ENCODE results near the gene DXO. TPM values are rescaled to one million over a fixed set of nuclear protein-coding genes. Genes with fewer than 3 reads are reported as not detected.
A peak's percentile ranks its signal among the peaks of the same experiment; 100 is the strongest.

DXO gene
- total RNA-seq, 2 donors from 2014 or later: 11.4 to 27.5 TPM

DNA sequence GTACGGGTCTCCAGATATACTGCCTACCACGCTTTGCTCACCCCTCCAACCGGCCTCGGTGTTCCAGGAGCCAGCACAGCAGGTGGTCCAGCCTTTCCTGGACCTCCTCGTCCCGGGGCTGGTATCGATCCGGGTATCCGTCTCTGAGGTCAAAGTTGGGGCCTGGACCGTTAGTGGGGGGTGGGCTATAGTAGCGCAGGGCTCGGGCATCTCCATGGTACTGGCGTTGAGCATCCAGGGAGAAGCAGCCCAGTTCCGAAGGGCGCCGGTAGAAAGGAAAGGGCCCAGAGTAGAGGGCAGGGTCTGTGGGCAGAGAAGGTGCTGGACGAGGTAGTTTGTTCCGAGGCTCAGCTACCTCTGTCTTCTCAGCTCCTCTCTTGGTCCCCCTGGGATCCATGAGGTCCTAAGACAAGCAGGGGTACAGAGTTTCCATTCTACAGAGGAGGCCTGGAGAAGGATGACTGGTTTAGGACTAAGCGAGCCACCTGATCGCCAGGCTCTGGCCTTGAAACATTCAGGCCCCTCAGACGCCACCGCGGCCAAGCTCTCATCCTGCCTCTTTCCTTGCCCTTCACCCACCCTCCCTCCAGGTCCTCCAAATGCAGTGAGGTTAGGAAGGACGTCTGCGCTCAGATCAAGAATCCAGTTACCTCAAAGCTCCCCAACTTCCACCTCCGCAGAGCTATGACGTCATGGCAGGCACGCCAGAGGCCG is 502 bp downstream of the DXO start:
- no peaks in the 10 kb centered on the region for H3K27me3 Mint-ChIP-seq
- peak overlapping the region; percentile 91 to 99 for H3K27ac Mint-ChIP-seq
- H3K9me3 Mint-ChIP-seq: no peaks in the 10 kb centered on the region
- no peak for ATAC-seq
- peaks cover 7% of the 10 kb centered on the region for H3K36me3 Mint-ChIP-seq
- H3K4me3 Mint-ChIP-seq: peak overlapping the region; percentile 99
- DNase-seq (ENCODE audit: low spot score): peak; percentile 51
- peaks cover 29 to 39% of the 10 kb centered on the region in 2 donors for H3K4me1 Mint-ChIP-seq (ENCODE audit: low read depth in 2 of 2)

DNA sequence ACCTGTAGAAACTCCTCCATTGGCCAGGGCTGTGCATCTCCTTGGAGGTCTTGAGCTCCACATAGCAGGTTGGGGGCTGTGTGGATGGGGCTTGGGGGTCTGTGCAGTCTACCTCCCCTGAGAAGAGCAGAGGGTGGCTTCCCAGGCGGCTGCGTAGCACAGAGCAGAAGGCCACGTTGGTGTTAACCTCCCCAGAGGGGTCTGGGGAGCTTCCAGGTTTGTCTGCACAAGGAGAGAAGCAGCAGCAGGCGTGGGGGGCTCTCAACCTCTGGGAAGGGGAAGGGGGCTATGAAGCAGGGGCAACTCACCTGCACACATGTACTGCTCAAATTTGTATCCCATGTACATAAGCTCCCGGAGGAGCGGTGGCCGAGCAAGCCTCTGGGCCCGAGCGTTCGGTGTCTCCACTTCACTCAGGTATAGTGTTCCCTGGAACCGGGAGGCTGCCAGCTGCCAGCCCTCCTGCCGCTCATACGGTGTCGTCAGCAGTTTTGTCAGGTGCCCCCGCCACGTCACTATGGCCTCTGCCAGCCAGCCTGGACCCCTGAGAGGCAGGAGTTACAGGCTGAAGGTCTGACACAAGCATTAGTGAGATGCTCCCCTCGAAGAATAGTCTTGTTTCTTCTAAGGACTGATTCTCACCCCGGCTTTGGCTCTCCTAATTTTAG is 1.2 kb downstream of the DXO start:
- DNase-seq (ENCODE audit: low spot score): peak; percentile 54
- Mint-ChIP-seq H3K4me3 (peak overlapping the region; percentile 99), H3K27me3 (no peaks in the 10 kb centered on the region), H3K9me3 (no peaks in the 10 kb centered on the region), H3K36me3 (peaks cover 11% of the 10 kb centered on the region), H3K4me1 (ENCODE audit: low read depth in 2 of 2) (peaks cover 29 to 39% of the 10 kb centered on the region in 2 donors), H3K27ac (peak overlapping the region; percentile 91 to 99)
- no peak for ATAC-seq

DNA sequence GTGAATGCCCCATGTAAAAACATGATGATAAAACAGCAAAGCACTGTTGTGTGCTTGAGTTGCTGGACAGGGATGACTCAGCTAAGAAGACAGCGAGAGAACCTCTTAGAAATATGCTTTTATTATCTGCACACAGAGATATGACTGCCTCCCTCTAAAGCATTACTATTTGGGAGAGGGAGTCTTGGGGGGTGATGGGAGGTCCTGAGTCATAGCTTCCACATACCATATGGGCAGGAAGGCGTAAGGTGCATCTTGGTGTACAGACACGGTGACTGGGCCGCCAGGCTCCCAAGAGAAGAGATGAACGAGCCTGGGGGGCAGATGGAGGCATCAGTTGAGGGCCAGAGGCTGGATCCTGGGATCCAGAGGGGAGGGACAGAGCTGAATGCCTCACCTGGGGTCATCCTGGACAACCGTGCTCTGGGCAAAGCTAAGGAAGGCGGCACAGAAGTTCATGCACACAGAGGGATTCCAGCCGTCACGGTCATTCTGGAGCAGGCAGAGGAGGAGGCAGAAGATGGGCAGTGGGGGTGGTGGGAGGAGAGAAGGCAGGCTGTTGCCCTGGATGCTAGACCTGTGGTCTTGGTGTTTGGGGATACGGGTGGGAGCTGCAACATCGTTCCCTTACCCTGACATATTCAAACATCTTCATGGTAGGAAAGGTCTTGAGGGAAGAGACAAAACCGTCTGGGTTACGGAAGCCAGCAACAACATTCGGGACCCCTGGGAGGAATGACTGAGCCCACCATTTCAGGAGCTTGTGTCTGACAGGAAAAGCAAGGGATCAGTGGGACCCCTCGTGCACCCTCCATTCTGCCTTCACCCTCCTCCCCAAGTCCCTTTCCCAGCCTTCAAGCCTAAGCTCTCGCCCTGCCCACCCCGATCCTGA is 2.0 kb downstream of the DXO start:
- Mint-ChIP-seq H3K27ac (peak overlapping the region; percentile 91 to 99), H3K27me3 (no peaks in the 10 kb centered on the region), H3K9me3 (no peaks in the 10 kb centered on the region), H3K4me3 (peak overlapping the region; percentile 53), H3K36me3 (peaks cover 13% of the 10 kb centered on the region), H3K4me1 (ENCODE audit: low read depth in 2 of 2) (peaks cover 29 to 39% of the 10 kb centered on the region in 2 donors)
- peak; percentile 54 for DNase-seq (ENCODE audit: low spot score)
- ATAC-seq: no peak

DNA sequence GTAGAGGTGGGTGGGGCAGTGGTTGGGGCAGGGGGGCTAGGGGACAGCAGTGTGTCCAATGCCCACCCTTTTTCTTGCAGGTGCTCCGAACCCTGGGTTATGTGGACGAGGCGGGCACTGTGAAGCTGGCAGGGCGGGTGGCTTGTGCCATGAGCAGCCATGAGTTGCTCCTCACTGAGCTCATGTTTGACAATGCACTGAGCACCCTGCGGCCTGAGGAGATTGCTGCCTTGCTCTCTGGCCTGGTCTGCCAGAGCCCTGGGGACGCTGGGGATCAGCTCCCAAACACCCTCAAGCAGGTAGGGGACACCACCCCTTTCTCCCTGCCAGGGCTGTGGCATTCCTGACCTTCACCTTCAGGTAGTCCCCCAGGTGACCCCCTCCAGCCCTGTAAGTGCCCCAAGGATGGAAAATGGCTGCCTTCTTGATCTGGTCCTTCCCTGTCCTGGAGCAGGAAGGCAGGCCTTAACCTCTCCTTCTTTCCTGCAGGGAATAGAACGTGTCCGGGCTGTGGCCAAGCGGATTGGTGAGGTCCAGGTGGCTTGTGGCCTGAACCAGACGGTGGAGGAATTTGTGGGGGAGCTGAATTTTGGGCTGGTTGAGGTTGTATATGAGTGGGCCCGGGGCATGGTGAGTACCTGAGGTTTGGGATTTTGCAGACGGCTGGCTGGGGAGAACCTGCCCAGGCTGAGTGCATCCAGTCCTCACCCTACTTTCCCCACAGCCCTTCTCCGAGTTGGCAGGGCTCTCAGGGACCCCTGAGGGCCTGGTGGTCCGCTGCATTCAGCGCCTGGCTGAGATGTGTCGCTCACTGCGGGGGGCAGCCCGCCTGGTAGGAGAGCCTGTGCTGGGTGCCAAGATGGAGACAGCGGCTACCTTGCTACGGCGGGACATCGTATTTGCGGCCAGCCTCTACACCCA is 2.9 kb downstream of the DXO start:
- Mint-ChIP-seq H3K4me1 (ENCODE audit: low read depth in 2 of 2) (peaks cover 25 to 38% of the 10 kb centered on the region in 2 donors), H3K9me3 (no peaks in the 10 kb centered on the region), H3K4me3 (no peak overlapping the region), H3K27ac (peak overlapping the region; percentile 91 to 99), H3K36me3 (peaks cover 15% of the 10 kb centered on the region), H3K27me3 (no peaks in the 10 kb centered on the region)
- ATAC-seq (no peak), DNase-seq (ENCODE audit: low spot score) (no peak)

DNA sequence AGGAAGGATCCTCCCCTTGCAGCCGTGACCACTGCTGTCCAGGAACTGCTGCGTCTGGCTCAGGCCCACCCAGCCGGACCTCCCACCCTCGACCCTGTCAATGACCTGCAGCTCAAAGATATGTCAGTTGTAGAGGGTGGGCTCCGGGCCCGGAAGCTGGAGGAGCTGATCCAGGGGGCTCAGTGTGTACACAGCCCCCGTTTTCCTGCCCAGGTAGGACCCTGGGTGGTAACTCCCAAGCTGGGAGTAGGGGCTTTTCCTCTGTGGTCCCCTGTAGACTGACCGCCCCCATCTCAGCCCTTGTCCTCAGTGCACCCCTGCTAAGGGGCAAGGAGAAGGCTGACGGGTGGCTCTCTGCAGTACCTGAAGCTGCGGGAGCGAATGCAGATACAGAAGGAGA is 3.6 kb downstream of the DXO start:
- H3K4me1 Mint-ChIP-seq (ENCODE audit: low read depth in 2 of 2): peaks cover 18 to 30% of the 10 kb centered on the region in 2 donors
- peaks cover 12% of the 10 kb centered on the region for H3K36me3 Mint-ChIP-seq
- ATAC-seq (no peak), DNase-seq (ENCODE audit: low spot score) (no peak)
- H3K27me3 Mint-ChIP-seq: no peaks in the 10 kb centered on the region
- no peaks in the 10 kb centered on the region for H3K9me3 Mint-ChIP-seq
- peak overlapping the region in 1 of 2 donors; percentile 71 for H3K27ac Mint-ChIP-seq
- H3K4me3 Mint-ChIP-seq: no peak overlapping the region

DNA sequence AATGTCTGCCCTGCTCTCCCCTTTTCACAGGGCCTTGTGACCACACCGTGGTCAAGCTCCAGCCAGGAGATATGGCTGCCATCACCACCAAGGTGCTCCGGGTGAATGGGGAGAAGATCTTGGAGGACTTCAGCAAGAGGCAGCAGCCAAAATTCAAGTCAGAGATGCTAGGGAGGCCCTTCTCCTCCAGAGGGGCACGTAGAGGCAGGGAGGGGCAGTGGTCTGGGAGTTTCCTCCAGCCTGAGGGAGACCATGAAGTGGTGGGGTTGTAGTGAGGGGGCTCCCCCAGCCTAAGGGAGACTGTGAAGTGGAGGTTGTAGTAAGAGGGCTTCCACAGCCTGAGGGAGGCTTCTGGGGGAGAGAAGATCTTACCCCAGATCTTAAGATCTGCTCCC is 4.0 kb downstream of the DXO start:
- Mint-ChIP-seq H3K9me3 (no peaks in the 10 kb centered on the region), H3K36me3 (peaks cover 8% of the 10 kb centered on the region), H3K4me3 (no peak overlapping the region), H3K4me1 (ENCODE audit: low read depth in 2 of 2) (peaks cover 14 to 28% of the 10 kb centered on the region in 2 donors), H3K27ac (peak overlapping the region in 1 of 2 donors; percentile 71), H3K27me3 (no peaks in the 10 kb centered on the region)
- DNase-seq (ENCODE audit: low spot score) (no peak), ATAC-seq (no peak)

DNA sequence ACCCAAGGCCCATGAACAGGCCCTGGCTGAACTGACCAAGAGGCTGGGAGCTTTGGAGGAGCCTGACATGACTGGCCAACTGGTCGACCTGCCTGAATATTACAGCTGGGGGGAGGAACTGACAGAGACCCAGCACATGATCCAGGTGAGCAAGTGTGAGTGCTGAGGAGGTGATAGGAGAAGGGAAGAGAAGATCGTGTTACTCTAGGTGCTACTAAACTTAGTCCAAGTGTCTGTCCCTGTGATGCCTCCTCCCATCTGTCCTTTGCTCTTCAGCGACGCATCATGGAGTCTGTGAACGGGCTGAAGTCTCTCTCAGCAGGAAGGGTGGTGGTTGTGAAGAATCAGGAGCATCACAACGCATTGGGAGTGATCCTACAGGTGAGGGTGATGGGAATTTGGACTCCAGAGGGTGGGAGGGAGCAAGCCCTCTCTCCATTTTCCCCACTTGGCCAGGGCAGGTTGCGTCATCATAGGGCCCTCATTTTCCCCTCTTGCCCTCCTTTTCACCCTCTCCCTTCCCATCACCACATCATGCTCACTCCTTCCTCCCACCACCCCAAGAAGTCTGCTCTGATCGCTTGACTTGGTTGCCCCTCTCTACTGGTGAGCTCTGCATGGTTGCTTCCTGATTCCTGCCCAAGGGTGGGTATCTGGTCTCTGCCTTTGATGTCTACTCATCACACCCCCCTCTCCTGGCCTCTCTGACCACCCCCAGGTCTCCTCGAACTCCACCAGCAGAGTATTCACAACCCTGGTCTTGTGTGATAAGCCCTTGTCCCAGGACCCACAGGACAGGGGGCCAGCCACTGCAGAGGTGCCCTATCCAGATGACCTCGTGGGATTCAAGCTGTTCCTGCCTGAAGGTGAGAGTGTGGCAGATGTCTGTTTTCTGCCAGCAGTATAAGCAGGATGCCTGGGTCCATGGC is 4.7 kb downstream of the DXO start:
- no peaks in the 10 kb centered on the region for H3K27me3 Mint-ChIP-seq
- DNase-seq (ENCODE audit: low spot score): no peak
- H3K4me1 Mint-ChIP-seq (ENCODE audit: low read depth in 2 of 2): peaks cover 9 to 27% of the 10 kb centered on the region in 2 donors
- ATAC-seq: no peak
- H3K4me3 Mint-ChIP-seq: no peak overlapping the region
- H3K36me3 Mint-ChIP-seq: peaks cover 8% of the 10 kb centered on the region
- peak overlapping the region in 1 of 2 donors; percentile 71 for H3K27ac Mint-ChIP-seq
- H3K9me3 Mint-ChIP-seq: no peaks in the 10 kb centered on the region

DNA sequence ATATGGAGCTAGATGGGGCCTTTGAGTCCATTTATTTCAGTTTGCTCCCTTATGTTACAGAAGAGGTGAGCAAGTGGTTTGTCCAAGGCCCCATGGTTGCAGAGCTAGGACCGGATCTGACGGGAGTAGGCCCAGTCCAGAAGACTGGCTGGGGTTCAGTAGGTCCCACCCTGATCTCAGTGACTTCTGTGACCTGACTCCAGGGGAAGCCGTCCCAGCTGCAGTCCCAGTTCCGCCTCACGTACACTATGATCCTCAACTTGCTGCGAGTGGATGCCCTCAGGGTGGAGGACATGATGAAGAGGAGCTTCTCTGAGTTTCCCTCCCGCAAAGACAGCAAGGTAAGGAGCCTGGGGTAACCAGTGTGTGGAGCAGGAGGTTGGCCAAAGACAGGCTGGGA is 5.4 kb downstream of the DXO start:
- Mint-ChIP-seq H3K36me3 (peaks cover 13% of the 10 kb centered on the region), H3K4me1 (ENCODE audit: low read depth in 2 of 2) (peaks cover 15 to 31% of the 10 kb centered on the region in 2 donors), H3K9me3 (no peaks in the 10 kb centered on the region), H3K4me3 (no peak overlapping the region), H3K27me3 (no peaks in the 10 kb centered on the region), H3K27ac (peak overlapping the region in 1 of 2 donors; percentile 71)
- ATAC-seq (no peak), DNase-seq (ENCODE audit: low spot score) (no peak)

DNA sequence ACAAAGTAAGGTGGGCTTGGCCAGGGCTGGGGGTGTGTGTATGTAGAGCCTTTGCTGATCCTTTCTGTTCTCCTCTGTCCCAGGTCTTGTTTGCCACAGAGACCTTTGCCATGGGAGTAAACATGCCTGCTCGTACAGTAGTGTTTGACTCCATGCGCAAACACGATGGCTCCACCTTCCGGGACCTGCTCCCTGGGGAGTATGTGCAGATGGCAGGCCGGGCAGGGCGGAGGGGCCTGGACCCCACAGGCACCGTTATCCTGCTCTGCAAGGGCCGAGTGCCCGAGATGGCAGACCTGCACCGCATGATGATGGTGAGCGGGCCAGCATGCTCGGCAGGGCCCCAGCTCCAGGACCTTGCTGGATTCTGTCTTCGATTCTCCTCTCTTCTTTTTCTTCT is 6.2 kb downstream of the DXO start:
- Mint-ChIP-seq H3K27ac (no peak overlapping the region), H3K27me3 (no peaks in the 10 kb centered on the region), H3K4me1 (ENCODE audit: low read depth in 2 of 2) (peaks cover 19 to 38% of the 10 kb centered on the region in 2 donors), H3K4me3 (no peak overlapping the region), H3K9me3 (no peaks in the 10 kb centered on the region), H3K36me3 (peaks cover 14% of the 10 kb centered on the region)
- DNase-seq (ENCODE audit: low spot score) (no peak), ATAC-seq (no peak)

DNA sequence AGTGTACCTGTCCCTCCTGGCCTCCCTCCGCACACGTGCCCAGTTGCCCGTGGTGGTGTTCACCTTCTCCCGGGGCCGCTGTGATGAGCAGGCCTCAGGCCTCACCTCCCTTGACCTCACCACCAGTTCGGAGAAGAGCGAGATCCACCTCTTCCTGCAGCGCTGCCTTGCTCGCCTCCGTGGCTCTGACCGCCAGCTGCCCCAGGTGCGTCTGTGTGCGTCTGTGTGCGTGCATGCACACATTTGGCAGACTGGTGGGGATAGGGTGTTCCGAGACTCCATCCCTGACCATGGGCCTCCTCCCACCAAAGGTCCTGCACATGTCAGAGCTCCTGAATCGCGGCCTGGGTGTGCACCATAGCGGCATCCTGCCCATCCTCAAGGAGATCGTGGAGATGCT is 8.0 kb downstream of the DXO start:
- ATAC-seq: no peak
- Mint-ChIP-seq H3K4me3 (no peak overlapping the region), H3K36me3 (peaks cover 14% of the 10 kb centered on the region), H3K4me1 (ENCODE audit: low read depth in 2 of 2) (peaks cover 28 to 43% of the 10 kb centered on the region in 2 donors), H3K9me3 (no peaks in the 10 kb centered on the region), H3K27ac (peak overlapping the region in 1 of 2 donors; percentile 10), H3K27me3 (no peaks in the 10 kb centered on the region)
- no peak for DNase-seq (ENCODE audit: low spot score)

DNA sequence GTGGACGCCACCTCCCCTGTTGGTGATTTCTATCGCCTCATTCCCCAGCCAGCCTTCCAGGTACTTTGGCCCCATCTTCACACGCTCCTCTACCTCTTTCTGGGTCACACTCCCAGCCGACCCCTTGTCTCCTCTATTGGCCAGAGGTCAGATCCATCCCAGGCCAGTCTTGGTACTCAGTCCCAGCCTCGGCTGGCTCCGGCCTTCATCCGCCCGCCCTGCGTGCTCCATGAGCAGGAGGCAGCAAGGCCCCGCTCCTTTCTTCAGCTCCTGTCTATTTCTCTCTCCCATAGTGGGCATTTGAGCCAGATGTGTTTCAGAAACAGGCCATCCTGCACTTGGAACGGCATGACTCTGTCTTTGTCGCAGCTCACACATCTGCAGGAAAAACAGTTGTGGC is 10.3 kb downstream of the DXO start:
- H3K27ac Mint-ChIP-seq: peak overlapping the region in 1 of 2 donors; percentile 36
- peak overlapping the region; percentile 6 for H3K4me3 Mint-ChIP-seq
- H3K36me3 Mint-ChIP-seq: peaks cover 14% of the 10 kb centered on the region
- no peaks in the 10 kb centered on the region for H3K9me3 Mint-ChIP-seq
- ATAC-seq: no peak
- H3K27me3 Mint-ChIP-seq: no peaks in the 10 kb centered on the region
- DNase-seq (ENCODE audit: low spot score): no peak
- peaks cover 45 to 46% of the 10 kb centered on the region in 2 donors for H3K4me1 Mint-ChIP-seq (ENCODE audit: low read depth in 2 of 2)

Measured in natural killer cell treated with Interleukin-12 subunit alpha and Interleukin-12 subunit beta and Interleukin-15 and Interleukin-18, amount 100 ng/mL, for 72 hours (primary cell).